GM10248 (cell line): ENCODE results near the gene MAP4K2.

Experiments
- CTCF ChIA-PET: fragments of 300-600 bp; sonication (Branson Sonifier 250); formaldehyde crosslinking; extraction: SDS; loops from one replicate; lab custom pipeline; 2021; ENCODE audit warnings: antibody characterized with exemption; lab: Yijun Ruan, JAX
- POLR2A ChIA-PET: fragments of 350-650 bp; sonication (Branson Sonifier 250); formaldehyde crosslinking; extraction: SDS; loops from one replicate; lab custom pipeline; 2020; ENCODE audit warnings: antibody characterized with exemption; lab: Yijun Ruan, JAX
- DNase-seq: peaks from one replicate; pipeline ENCODE4 v3.0.0; 2012; ENCODE audit errors: extremely low spot score
- TF ChIP-seq, protein P1 (sequence below): IDR thresholded peaks from 2 replicates; pipeline ENCODE4 v1.5.1; 2012; ENCODE audit warnings: mild to moderate bottlenecking, low read depth; ENCODE audit errors: extremely low read depth, missing control alignments, control extremely low read depth

MAP4K2 gene

DNA sequence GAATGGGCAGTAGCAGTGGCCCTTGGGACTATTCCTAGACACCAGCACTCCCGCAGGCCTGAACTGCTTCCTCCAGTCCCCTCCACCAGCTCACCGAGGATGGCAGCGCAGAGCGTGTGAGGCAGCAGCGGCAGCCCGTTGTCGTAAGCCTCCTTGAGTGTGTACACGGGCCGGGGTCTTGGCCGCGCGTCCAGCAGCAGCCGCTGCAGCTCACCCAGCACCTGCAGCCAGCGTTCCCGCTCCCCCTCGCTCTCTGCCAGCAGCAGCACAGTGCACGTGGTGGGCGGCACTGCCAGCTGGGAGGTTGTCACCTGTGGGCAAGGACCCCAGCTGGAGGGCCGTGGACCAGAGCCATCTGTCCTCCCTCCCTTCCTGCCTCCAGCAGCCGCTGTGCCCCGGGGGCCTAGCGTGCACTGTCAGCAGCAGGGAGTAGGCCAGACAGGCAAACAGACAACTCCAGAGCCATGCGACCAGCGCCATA is 28.4 kb upstream of the MAP4K2 start:
- DNase-seq = no peak
- ChIA-PET POLR2A (no interaction called here), CTCF (interaction anchor here (9.6 kb wide), 1 partner anchor 16 kb away, joined by 54 read pairs; no protein-coding TSS in a partner anchor)

DNA sequence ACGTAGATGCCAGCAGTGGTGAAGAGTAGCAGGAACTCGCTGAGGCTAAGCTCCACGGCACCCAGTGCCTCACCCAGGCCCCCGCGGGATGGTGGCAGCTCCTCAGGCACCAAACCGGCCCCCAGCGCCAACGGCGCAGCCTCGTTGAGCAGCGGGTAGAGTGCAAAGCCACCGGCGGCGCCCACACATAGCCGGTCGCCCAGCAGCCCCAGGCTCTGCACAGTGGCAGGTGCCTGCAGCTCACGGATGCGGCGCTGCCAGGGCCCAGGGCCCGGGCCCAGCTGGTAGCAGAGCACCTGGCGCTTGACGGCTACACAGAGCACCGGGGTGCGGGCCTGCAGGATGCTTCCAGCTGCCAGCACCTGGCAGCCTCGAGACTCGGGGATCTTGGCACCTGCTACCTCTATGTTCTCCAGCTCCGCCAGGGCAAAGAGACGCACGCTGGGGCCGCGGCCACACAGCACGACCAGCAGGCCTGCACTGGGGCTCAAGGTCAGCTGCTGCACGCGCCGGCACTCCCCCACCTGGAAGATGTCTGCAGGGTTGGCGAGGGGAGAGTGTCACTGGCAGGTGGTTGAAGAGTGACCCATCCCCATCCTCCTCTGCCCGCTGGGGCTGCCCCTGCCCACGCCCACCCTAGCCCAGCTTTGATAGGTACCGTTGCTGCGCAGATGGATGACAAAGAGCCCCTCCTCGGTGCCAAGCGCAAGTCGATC is 26.7 kb upstream of the MAP4K2 start:
- POLR2A ChIA-PET = interaction anchor here (0.5 kb wide), 1 partner anchor 1637 kb away, joined by 4 read pairs; no protein-coding TSS in a partner anchor
- DNase-seq = no peak
- TF ChIP-seq, protein P1, sequence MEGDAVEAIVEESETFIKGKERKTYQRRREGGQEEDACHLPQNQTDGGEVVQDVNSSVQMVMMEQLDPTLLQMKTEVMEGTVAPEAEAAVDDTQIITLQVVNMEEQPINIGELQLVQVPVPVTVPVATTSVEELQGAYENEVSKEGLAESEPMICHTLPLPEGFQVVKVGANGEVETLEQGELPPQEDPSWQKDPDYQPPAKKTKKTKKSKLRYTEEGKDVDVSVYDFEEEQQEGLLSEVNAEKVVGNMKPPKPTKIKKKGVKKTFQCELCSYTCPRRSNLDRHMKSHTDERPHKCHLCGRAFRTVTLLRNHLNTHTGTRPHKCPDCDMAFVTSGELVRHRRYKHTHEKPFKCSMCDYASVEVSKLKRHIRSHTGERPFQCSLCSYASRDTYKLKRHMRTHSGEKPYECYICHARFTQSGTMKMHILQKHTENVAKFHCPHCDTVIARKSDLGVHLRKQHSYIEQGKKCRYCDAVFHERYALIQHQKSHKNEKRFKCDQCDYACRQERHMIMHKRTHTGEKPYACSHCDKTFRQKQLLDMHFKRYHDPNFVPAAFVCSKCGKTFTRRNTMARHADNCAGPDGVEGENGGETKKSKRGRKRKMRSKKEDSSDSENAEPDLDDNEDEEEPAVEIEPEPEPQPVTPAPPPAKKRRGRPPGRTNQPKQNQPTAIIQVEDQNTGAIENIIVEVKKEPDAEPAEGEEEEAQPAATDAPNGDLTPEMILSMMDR = no peak
- CTCF ChIA-PET = interaction anchor here (1.4 kb wide), 1 partner anchor 15 kb away, joined by 5 read pairs; the partner anchor contains the start of gene CDC42BPG

More for the DNA sequence above, 28.4 kb upstream of the MAP4K2 start:
- TF ChIP-seq, protein P1 = no peak

- CTCF ChIA-PET = interaction anchor here (1.2 kb wide), 1 partner anchor 488 kb away, joined by 3 read pairs; the partner anchor contains the start of gene CDC42EP2
Measured at GRCh38 chr11:64827451-64827839, 24.4 kb upstream of the MAP4K2 start.

GRCh38 chr11:64826578-64827450 is 23.8 kb upstream of the MAP4K2 start:
- CTCF ChIA-PET = interaction anchor here (1.2 kb wide), 1 partner anchor 488 kb away, joined by 3 read pairs; the partner anchor contains the start of gene CDC42EP2
- TF ChIP-seq, protein P1 = no peak
- POLR2A ChIA-PET = interaction anchor here (0.6 kb wide), 1 partner anchor 1128 kb away, joined by 4 read pairs; no protein-coding TSS in a partner anchor
- DNase-seq = no peak

More at GRCh38 chr11:64827451-64827839, 24.4 kb upstream of the MAP4K2 start:
- TF ChIP-seq, protein P1 = no peak
- POLR2A ChIA-PET = interaction anchor here (0.6 kb wide), 1 partner anchor 1128 kb away, joined by 4 read pairs; no protein-coding TSS in a partner anchor
- no peak for DNase-seq

DNA sequence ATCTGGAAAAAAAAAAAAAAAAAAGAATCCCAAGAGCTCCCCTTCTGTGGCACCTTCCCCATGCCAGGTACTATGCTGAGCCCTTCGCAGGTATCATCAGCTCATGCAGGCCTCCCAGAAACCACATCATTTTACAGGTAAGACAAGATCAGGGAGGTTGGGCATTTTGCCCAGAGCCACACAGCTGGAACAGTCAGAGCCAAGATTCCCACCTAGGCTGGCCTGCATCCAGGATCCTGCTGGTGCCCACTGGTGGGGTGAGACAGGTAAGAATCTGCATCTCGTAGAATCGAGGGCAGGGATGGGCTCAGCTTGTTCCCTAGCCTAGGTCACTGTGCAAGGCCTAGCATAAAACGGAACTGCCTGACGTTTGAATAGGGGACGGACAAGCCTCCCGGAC is 23.0 kb upstream of the MAP4K2 start:
- ChIA-PET CTCF (interaction anchor here (0.8 to 1.2 kb wide), 2 partner anchors 15 to 489 kb away, joined by 3 read pairs; partner anchors contain the start of genes CDC42EP2 and MEN1), POLR2A (no interaction called here)
- TF ChIP-seq, protein P1 = no peak
- no peak for DNase-seq
